CD4-positive, CD25-positive, alpha-beta regulatory T cell (primary cell): ENCODE data around the gene GNAI3. TPM values are rescaled to one million over a fixed set of nuclear protein-coding genes. Genes with fewer than 3 reads are reported as not detected.

ENCODE experiments used
- ATAC-seq, 2 donors: fragments of 150-1000 bp; cut with Tn5 transposase; one replicate each; pipeline ENCODE4 v1.10.0; 2021; ENCODE audit warnings: low read depth in 2 of 2, moderate number of reproducible peaks in 2 of 2, moderate library complexity in 1 of 2
- DNase-seq, 3 donors: peaks; one replicate each; pipeline versions ENCODE4 v3.0.0 to v3.0.0-alpha.2; 2012 to 2022; ENCODE audit warnings: mixed read lengths in 1 of 3
- H3K27ac ChIP-seq: one replicate; pipeline ENCODE4 v1.7.0; 2013; ENCODE audit warnings: mild to moderate bottlenecking, low read length; ENCODE audit not compliant: insufficient read depth, poor library complexity, severe bottlenecking
- H3K27me3 ChIP-seq: one replicate; pipeline ENCODE4 v1.7.0; 2013; ENCODE audit warnings: low read length; ENCODE audit not compliant: control insufficient read depth, insufficient read depth
- H3K36me3 ChIP-seq: one replicate; pipeline ENCODE4 v1.7.0; 2013; ENCODE audit warnings: mild to moderate bottlenecking, low read length, moderate library complexity; ENCODE audit not compliant: control insufficient read depth, insufficient read depth
- H3K4me1 ChIP-seq: 2 replicates; pipeline ENCODE4 v1.7.0; 2013; ENCODE audit warnings: mild to moderate bottlenecking, low read length; ENCODE audit not compliant: insufficient read depth, control insufficient read depth, poor library complexity, severe bottlenecking
- H3K4me3 ChIP-seq: one replicate; pipeline ENCODE4 v1.7.0; 2013; ENCODE audit warnings: low read depth, mild to moderate bottlenecking, low read length, moderate library complexity
- H3K9me3 ChIP-seq, 2 experiments: 1 replicate in 1 of 2; 2 replicates in 1 of 2; pipeline ENCODE4 v1.7.0; 2013; ENCODE audit warnings: low read length in 2 of 2, mild to moderate bottlenecking in 1 of 2, moderate library complexity in 1 of 2; ENCODE audit not compliant: control insufficient read depth in 2 of 2
- H3K27ac Mint-ChIP-seq, 3 donors: one replicate each; pipeline ENCODE4 v1.8.0; 2020 to 2022; ENCODE audit warnings: mild to moderate bottlenecking in 3 of 3, mixed read lengths in 3 of 3, moderate library complexity in 2 of 3
- H3K27me3 Mint-ChIP-seq: one replicate; pipeline ENCODE4 v1.8.0; 2022; ENCODE audit warnings: mild to moderate bottlenecking, mixed read lengths
- H3K36me3 Mint-ChIP-seq: one replicate; pipeline ENCODE4 v1.8.0; 2020; ENCODE audit warnings: mixed read lengths
- H3K4me1 Mint-ChIP-seq, 4 donors: one replicate each; pipeline ENCODE4 v1.8.0; 2020 to 2022; ENCODE audit warnings: mixed read lengths in 4 of 4, mild to moderate bottlenecking in 1 of 4
- H3K4me3 Mint-ChIP-seq, 4 donors: one replicate each; pipeline ENCODE4 v1.8.0; 2020 to 2022; ENCODE audit warnings: mild to moderate bottlenecking in 4 of 4, mixed read lengths in 4 of 4, moderate library complexity in 3 of 4
- H3K9me3 Mint-ChIP-seq, 7 donors: one replicate each; pipeline ENCODE4 v1.8.0; 2020 to 2022; ENCODE audit warnings: mixed read lengths in 7 of 7, mild to moderate bottlenecking in 3 of 7, moderate library complexity in 2 of 7
- polyA plus RNA-seq, 4 donors: library from polyadenylated mRNA; unstranded; fragments of 300-500 nt; fragmentation: Illumina TruSeq; gene quantifications; one replicate each; pipeline ENCODE4 v1.2.3, GENCODE V29; 2021
- total RNA-seq: library from RNA; stranded (reverse); gene quantifications from one replicate; pipeline ENCODE4 v1.2.3, GENCODE V29; 2022

Gene GNAI3
- total and polyA plus RNA-seq, 5 donors from 2014 or later, result 7.4 to 10.3 (median 9.6) TPM

DNA sequence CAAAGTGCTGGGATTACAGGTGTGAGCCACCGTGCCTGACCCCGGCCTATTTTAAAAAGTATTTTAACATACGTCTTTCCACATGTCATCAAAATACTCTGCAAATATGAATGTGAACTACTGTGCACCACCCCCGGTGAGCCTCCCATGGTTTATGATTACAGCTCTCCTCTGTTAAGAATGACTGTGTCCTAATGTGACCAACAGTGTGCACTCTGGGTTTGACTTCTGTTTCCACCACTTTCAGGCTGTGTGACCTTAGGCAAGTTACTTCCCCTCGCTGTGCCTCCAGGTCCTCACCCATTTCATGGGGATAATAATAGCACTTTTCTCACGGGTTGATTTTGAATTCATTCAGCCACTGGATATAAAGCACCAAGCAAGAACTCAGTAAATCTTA, 85.9 kb downstream of the GNAI3 start:
- no peak for ATAC-seq
- H3K27ac ChIP-seq, result no peak overlapping the region
- peaks cover 8% of the 10 kb centered on the region for H3K4me1 ChIP-seq
- H3K4me3 ChIP-seq, result no peak overlapping the region
- H3K36me3 ChIP-seq, result peaks cover 16% of the 10 kb centered on the region
- Mint-ChIP-seq H3K36me3 (peaks cover 12% of the 10 kb centered on the region), H3K27ac (peak overlapping the region in 1 of 3 donors; percentile 57), H3K9me3 (peaks cover 0 to 3% (median 0%) of the 10 kb centered on the region in 7 donors), H3K4me3 (no peak overlapping the region), H3K4me1 (peaks cover 0 to 9% (median 7%) of the 10 kb centered on the region in 4 donors), H3K27me3 (peaks cover 8% of the 10 kb centered on the region)
- no peak for DNase-seq
- H3K9me3 ChIP-seq, result no peaks in the 10 kb centered on the region
- no peaks in the 10 kb centered on the region for H3K27me3 ChIP-seq

DNA sequence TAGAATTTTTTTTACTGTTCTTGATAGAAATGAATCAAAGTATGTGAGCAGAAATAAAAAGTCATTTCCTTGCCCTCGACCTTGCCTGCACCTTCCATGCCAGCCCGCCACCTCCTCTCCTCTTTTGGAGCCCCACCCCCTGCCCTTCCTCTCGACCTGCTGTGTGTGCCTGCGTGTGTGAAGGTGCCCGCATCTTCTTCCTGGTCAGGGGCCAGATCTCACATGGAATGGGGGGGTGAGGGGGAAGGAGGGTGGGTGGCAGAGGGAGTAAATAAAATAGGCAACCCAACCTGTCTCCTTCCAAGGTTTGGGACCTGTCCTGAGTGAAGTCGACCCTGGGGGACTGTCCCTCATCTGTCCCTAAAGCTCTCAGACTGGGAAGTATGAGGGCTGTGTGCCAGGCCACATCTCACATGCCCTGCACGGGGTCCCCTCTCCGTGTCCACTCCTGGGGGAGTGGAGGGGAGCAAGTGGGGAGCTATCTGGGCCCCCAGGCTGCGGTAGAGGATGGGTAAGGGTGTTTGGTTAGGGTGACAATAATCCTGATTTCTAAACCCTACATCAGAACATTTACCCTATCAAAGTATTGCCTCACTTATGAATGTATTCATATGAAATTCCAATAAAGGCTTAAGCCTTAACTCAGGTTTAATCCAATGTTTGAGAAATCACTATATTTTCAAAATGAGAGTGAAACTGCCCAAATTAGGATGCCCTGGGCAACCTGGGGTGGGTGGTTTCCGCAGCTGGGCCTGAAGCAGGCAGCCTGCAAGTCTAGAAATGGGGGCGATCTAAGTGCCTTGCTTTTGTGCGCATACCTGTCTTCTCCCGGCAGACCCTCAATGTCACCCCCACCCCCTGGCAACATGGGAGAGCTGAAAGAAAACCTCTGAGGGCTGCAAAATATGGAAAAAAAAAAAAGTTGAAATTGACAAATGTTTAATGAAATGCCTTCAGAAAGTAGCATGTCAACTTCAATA, 86.6 kb downstream of the GNAI3 start:
- peak in 1 of 3 donors; percentile 35 for DNase-seq
- Mint-ChIP-seq H3K27me3 (peaks cover 8% of the 10 kb centered on the region), H3K27ac (peak overlapping the region in 2 of 3 donors; percentile 56 to 57), H3K9me3 (peaks cover 0 to 3% (median 0%) of the 10 kb centered on the region in 7 donors), H3K36me3 (peaks cover 4% of the 10 kb centered on the region), H3K4me3 (peak overlapping the region in 1 of 4 donors; percentile 12), H3K4me1 (peaks cover 0 to 12% (median 9%) of the 10 kb centered on the region in 4 donors)
- Histone ChIP-seq H3K27me3 (no peaks in the 10 kb centered on the region), H3K27ac (no peak overlapping the region), H3K36me3 (peaks cover 12% of the 10 kb centered on the region), H3K4me1 (peaks cover 9% of the 10 kb centered on the region), H3K9me3 (no peaks in the 10 kb centered on the region), H3K4me3 (no peak overlapping the region)
- ATAC-seq, result peak in 1 of 2 donors; percentile 69

DNA sequence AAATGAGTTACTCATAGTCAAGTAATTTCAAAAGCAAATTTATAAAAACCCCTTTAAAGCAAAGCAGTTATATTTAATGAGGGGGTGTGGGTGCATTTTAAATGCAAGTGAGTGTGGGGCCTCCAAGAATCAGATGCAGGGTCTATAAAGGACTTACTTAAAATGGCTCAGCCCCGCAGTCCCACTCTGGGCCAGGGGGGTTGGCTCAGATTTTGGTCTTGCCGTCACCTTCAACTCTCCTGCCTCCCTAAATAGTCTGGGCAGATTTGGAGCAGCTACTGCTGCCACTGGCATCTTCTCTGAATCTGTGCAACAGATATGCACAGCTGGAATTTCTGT, 87.4 kb downstream of the GNAI3 start:
- no peak overlapping the region for H3K27ac Mint-ChIP-seq

DNA sequence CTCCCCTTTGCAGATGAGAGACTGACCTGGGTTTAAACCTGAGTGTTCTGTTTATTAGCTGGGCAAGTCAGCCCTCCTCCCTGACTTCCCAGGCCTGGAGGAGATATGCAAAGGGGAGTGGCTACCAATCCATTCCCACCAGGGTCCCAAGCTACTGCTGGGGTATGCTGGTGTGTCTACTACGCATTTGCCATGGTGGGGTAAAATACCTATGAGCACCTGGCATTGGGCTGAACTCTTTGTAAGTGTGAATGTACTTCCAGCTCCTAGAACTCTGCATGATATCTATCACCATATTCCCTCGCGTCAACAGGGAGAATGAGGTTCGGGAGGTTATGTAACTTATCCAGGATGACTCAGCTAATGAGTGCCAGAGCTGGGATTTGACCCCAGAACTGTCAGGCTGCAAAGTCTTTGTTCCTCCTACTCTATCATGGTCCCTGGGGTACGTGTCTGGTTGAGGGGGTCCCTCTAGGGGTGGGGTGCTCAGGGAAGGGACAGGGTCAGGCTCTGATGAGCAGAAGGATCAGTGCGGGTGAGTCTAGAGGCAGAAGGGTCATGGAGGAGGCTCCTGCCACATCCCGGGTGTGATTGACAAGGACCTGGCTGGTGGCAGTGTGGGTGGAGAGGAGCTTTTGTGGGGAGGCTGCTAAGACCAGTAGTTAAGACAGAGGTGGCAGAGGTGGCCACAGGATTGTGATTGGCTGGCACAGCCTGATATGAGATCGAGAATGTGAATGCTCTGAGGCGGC, 88.0 kb downstream of the GNAI3 start:
- Histone ChIP-seq H3K9me3 (no peaks in the 10 kb centered on the region), H3K27ac (no peak overlapping the region), H3K4me1 (peaks cover 14% of the 10 kb centered on the region), H3K36me3 (peaks cover 4% of the 10 kb centered on the region), H3K27me3 (no peaks in the 10 kb centered on the region), H3K4me3 (no peak overlapping the region)
- H3K27ac Mint-ChIP-seq, result peak overlapping the region in 1 of 3 donors; percentile 54
- no peaks in the 10 kb centered on the region for H3K36me3 Mint-ChIP-seq
- no peak overlapping the region for H3K4me3 Mint-ChIP-seq
- peaks cover 0 to 1% (median 0%) of the 10 kb centered on the region in 7 donors for H3K9me3 Mint-ChIP-seq
- peaks cover 8% of the 10 kb centered on the region for H3K27me3 Mint-ChIP-seq
- DNase-seq (no peak), ATAC-seq (no peak)
- peaks cover 0 to 16% (median 11%) of the 10 kb centered on the region in 4 donors for H3K4me1 Mint-ChIP-seq

More for the DNA sequence above, 87.4 kb downstream of the GNAI3 start:
- peaks cover 0 to 3% (median 0%) of the 10 kb centered on the region in 7 donors for H3K9me3 Mint-ChIP-seq
- Histone ChIP-seq H3K9me3 (no peaks in the 10 kb centered on the region), H3K4me3 (no peak overlapping the region), H3K27ac (no peak overlapping the region), H3K36me3 (peaks cover 10% of the 10 kb centered on the region), H3K4me1 (peaks cover 14% of the 10 kb centered on the region), H3K27me3 (no peaks in the 10 kb centered on the region)
- peaks cover 3% of the 10 kb centered on the region for H3K36me3 Mint-ChIP-seq
- peaks cover 0 to 16% (median 11%) of the 10 kb centered on the region in 4 donors for H3K4me1 Mint-ChIP-seq
- H3K27me3 Mint-ChIP-seq, result peaks cover 8% of the 10 kb centered on the region
- no peak for ATAC-seq
- no peak for DNase-seq
- no peak overlapping the region for H3K4me3 Mint-ChIP-seq

DNA sequence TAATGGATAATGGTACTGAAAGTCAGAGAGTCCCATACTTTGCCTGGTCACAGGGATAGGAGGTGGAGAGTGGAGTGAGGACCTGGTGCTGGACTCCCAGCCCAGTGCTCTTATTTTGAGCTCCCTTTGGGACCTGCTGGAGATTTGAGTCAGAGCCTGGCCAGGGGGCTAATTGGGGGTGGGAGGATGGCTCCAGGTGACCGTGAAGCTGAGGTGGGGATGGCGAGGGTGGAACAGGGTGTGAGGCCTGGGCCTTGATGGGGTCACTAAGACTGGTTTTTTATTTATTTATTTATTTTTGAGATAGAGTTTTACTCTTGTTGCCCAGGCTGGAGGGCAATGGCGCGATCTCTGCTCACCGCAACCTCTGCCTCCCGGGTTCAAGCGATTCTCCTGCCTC, 89.0 kb downstream of the GNAI3 start:
- DNase-seq (no peak), ATAC-seq (no peak)
- no peaks in the 10 kb centered on the region for H3K27me3 ChIP-seq
- H3K27ac ChIP-seq, result no peak overlapping the region
- peaks cover 14% of the 10 kb centered on the region for H3K4me1 ChIP-seq
- no peaks in the 10 kb centered on the region for H3K36me3 ChIP-seq
- H3K9me3 ChIP-seq, result no peaks in the 10 kb centered on the region
- H3K4me3 Mint-ChIP-seq, result no peak overlapping the region
- no peak overlapping the region for H3K27ac Mint-ChIP-seq
- no peaks in the 10 kb centered on the region for H3K36me3 Mint-ChIP-seq
- H3K4me3 ChIP-seq, result no peak overlapping the region
- H3K4me1 Mint-ChIP-seq, result peaks cover 0 to 16% (median 11%) of the 10 kb centered on the region in 4 donors
- peaks cover 0 to 1% (median 0%) of the 10 kb centered on the region in 7 donors for H3K9me3 Mint-ChIP-seq
- peaks cover 8% of the 10 kb centered on the region for H3K27me3 Mint-ChIP-seq

DNA sequence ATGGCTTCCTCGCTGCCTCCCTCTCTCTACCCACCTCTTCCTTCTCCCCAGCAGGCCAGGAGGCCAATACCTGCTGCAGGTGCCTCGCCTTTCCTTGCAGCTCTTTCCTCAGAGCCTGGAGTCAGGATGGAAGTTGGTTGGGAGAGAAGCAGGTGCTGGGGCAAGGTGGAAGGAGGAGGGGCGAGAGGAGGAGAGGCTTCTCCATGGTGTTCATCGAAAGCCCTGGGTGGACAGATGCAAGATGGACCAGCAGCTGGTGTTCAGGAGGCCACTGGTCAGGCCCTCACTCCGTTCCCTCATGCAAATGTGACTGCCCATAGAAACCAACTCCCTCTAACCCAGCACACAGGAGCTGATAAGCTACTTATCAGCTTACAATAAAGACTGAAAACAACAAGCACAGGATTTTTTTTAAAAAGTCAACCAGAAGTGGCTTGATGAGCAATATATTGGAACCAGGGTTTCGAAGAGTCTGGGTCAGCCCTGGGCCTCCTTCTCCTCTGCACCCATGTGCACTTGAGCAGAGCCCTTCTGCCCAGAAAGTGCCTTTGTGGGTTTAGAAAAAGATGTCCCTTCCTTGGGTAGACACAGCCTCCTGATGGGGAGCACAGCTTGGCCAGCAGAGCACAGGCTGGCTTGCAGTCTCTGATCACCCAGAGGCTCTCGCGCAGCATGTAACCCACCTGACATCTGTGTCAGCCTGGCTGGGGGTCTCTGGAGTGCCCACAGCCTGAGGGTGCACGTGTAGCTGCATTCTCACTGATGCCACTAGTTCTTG, 90.8 kb downstream of the GNAI3 start:
- peaks cover 0 to 20% (median 11%) of the 10 kb centered on the region in 4 donors for H3K4me1 Mint-ChIP-seq
- no peaks in the 10 kb centered on the region for H3K36me3 Mint-ChIP-seq
- Histone ChIP-seq H3K4me1 (peaks cover 21% of the 10 kb centered on the region), H3K36me3 (no peaks in the 10 kb centered on the region), H3K27me3 (no peaks in the 10 kb centered on the region), H3K9me3 (no peaks in the 10 kb centered on the region), H3K4me3 (no peak overlapping the region), H3K27ac (no peak overlapping the region)
- ATAC-seq (no peak), DNase-seq (no peak)
- H3K27ac Mint-ChIP-seq, result no peak overlapping the region
- peaks cover 8% of the 10 kb centered on the region for H3K27me3 Mint-ChIP-seq
- no peak overlapping the region for H3K4me3 Mint-ChIP-seq
- peaks cover 0 to 1% (median 0%) of the 10 kb centered on the region in 7 donors for H3K9me3 Mint-ChIP-seq

DNA sequence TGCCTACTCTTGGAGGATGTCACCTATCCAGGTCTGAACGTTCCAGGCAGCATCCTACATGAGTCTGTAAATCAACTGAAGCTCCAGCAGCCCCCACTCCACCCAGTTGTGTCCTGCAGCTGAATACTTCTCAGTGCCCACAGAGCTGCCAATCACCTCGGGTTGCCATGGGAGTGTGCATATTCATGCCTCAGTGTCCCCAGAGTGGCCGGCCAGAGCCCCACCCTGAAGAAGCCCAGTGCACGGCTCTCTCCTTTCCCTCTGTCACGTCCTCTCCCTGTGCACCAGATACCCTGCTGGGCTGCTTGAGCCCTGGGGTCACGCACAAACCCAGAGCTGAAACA, 91.4 kb downstream of the GNAI3 start:
- Mint-ChIP-seq H3K4me3 (no peak overlapping the region), H3K27ac (no peak overlapping the region)
- no peak for ATAC-seq

More for the DNA sequence above, 91.4 kb downstream of the GNAI3 start:
- Histone ChIP-seq H3K27ac (no peak overlapping the region), H3K4me1 (peaks cover 16% of the 10 kb centered on the region), H3K36me3 (no peaks in the 10 kb centered on the region), H3K27me3 (no peaks in the 10 kb centered on the region), H3K9me3 (no peaks in the 10 kb centered on the region), H3K4me3 (no peak overlapping the region)
- Mint-ChIP-seq H3K9me3 (peaks cover 0 to 1% (median 0%) of the 10 kb centered on the region in 7 donors), H3K4me1 (peaks cover 0 to 14% (median 5%) of the 10 kb centered on the region in 4 donors), H3K36me3 (no peaks in the 10 kb centered on the region), H3K27me3 (peaks cover 8% of the 10 kb centered on the region)
- DNase-seq, result no peak
